ENCODE measurements around the gene GPR68. TPM values are rescaled to one million over a fixed set of nuclear protein-coding genes. Genes with fewer than 3 reads are reported as not detected.
"Not testable (repeated sequence)": the region's sequence is repeated elsewhere in the genome, so short reads cannot be mapped to it uniquely, and the experiment has no call there.

Gene GPR68
- total and polyA plus RNA-seq, 2 donors (not counting 1 experiment from before 2014, with no cell fraction given) = 0.31 to 0.34 TPM

DNA sequence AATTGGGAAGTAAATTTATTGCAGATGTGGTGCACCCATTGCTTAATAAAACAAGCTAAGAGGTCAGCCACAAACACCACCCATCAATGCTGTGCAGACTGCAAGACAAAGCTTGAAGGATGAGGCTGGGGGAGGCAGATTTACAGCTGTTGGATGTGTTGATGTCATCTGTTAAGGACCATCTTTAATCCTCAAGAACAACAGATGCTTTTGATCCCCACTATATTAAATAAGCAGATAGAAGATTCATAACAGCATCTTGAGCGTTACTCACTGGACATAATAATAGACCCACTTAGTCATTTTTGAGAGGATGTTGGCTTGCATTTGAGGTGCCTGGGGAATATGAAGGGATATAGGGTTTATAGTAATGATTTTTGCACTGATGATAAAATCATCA is 58.8 kb downstream of the GPR68 start:
- H3K9me3 ChIP-seq (ENCODE audit: control extremely low read depth in 1 of 3, control insufficient read depth in 2 of 3, insufficient read depth in 1 of 3, low read length in 2 of 3) = no peaks in the 10 kb centered on the region
- peaks cover 7% of the 10 kb centered on the region for H3K79me2 ChIP-seq (ENCODE audit: control insufficient read depth, insufficient read depth, low read length)
- H2AFZ ChIP-seq (ENCODE audit: insufficient read depth, low read depth, low read length, poor library complexity, severe bottlenecking) = no peak overlapping the region
- Mint-ChIP-seq H3K9me3 (ENCODE audit: insufficient read depth) (no peaks in the 10 kb centered on the region), H3K4me1 (no peaks in the 10 kb centered on the region), H3K4me3 (no peak overlapping the region), H3K27ac (no peak overlapping the region), H3K27me3 (no peaks in the 10 kb centered on the region)
- CTCF ChIA-PET = interaction anchor here (0.6 to 1.5 kb wide), 5 partner anchors 8 to 283 kb away, joined by 3 to 6 read pairs (median 3); no protein-coding TSS in a partner anchor
- H3K4me3 ChIP-seq (ENCODE audit: control extremely low read depth in 1 of 5, extremely low read depth in 1 of 5, insufficient read depth in 1 of 5, low read depth in 2 of 5, low read length in 4 of 5) = no peak overlapping the region
- TF ChIP-seq CTCF (IDR thresholded peaks at IDR 0.05) = no peak
- TF ChIP-seq EZH2 (IDR thresholded peaks at IDR 0.05; ENCODE audit: borderline replicate concordance, insufficient read depth, low read depth, low read length, poor library complexity, severe bottlenecking) = no peak
- intact Hi-C loops (cut with micrococcal nuclease) = no loop called here
- H3K9ac ChIP-seq (ENCODE audit: low read length) = no peak overlapping the region
- peaks cover 0 to 70% of the 10 kb centered on the region in 2 experiments for H3K36me3 ChIP-seq (replicated peaks in 1 of 2; ENCODE audit: control extremely low read depth in 1 of 2, control insufficient read depth in 1 of 2, extremely low read depth in 1 of 2, insufficient read depth in 2 of 2, low read length in 1 of 2)
- POLR2A ChIA-PET = interaction anchor here (1.2 kb wide), 1 partner anchor 125 kb away, joined by 7 read pairs; the partner anchor contains the start of gene RPS6KA5
- no peak overlapping the region for H3K27ac ChIP-seq (ENCODE audit: low read length in 2 of 2)
- DNase-seq (no peak), ATAC-seq (ENCODE audit: low read depth) (no peak)
- no peaks in the 10 kb centered on the region for H3K27me3 ChIP-seq (replicated peaks in 1 of 4; ENCODE audit: control extremely low read depth in 1 of 4, control insufficient read depth in 3 of 4, insufficient read depth in 4 of 4, low read length in 3 of 4)
- no peak overlapping the region for H3K4me2 ChIP-seq (replicated peaks; ENCODE audit: low read depth, low read length, poor library complexity, severe bottlenecking)
- no peaks in the 10 kb centered on the region for H3K4me1 ChIP-seq (ENCODE audit: control insufficient read depth in 2 of 2, insufficient read depth in 2 of 2, low read length in 2 of 2)
- whole genome bisulfite sequencing (ENCODE audit: insufficient coverage) = no CpG with 5 or more reads among the region's 1 CpG
- H4K20me1 ChIP-seq (ENCODE audit: control insufficient read depth, insufficient read depth, low read length, poor library complexity, severe bottlenecking) = peaks cover 5% of the 10 kb centered on the region

GRCh38 chr14:91184559-91184958 is 59.9 kb downstream of the GPR68 start:
- Histone ChIP-seq H3K4me1 (ENCODE audit: control insufficient read depth in 2 of 2, insufficient read depth in 2 of 2, low read length in 2 of 2) (no peaks in the 10 kb centered on the region), H3K36me3 (replicated peaks in 1 of 2; ENCODE audit: control extremely low read depth in 1 of 2, control insufficient read depth in 1 of 2, extremely low read depth in 1 of 2, insufficient read depth in 2 of 2, low read length in 1 of 2) (peaks cover 0 to 63% of the 10 kb centered on the region in 2 experiments), H3K4me3 (ENCODE audit: control extremely low read depth in 1 of 5, extremely low read depth in 1 of 5, insufficient read depth in 1 of 5, low read depth in 2 of 5, low read length in 4 of 5) (no peak overlapping the region), H3K4me2 (replicated peaks; ENCODE audit: low read depth, low read length, poor library complexity, severe bottlenecking) (no peak overlapping the region), H3K9me3 (ENCODE audit: control extremely low read depth in 1 of 3, control insufficient read depth in 2 of 3, insufficient read depth in 1 of 3, low read length in 2 of 3) (no peaks in the 10 kb centered on the region), H3K27ac (ENCODE audit: low read length in 2 of 2) (no peak overlapping the region), H3K27me3 (replicated peaks in 1 of 4; ENCODE audit: control extremely low read depth in 1 of 4, control insufficient read depth in 3 of 4, insufficient read depth in 4 of 4, low read length in 3 of 4) (no peaks in the 10 kb centered on the region), H3K9ac (ENCODE audit: low read length) (no peak overlapping the region), H2AFZ (ENCODE audit: insufficient read depth, low read depth, low read length, poor library complexity, severe bottlenecking) (no peak overlapping the region), H4K20me1 (ENCODE audit: control insufficient read depth, insufficient read depth, low read length, poor library complexity, severe bottlenecking) (no peaks in the 10 kb centered on the region), H3K79me2 (ENCODE audit: control insufficient read depth, insufficient read depth, low read length) (no peaks in the 10 kb centered on the region)
- H3K4me3 Mint-ChIP-seq = no peak overlapping the region
- ATAC-seq (ENCODE audit: low read depth) (no peak), DNase-seq (no peak)
- ChIA-PET CTCF (interaction anchor here (1.0 to 1.5 kb wide), 2 partner anchors 16 to 281 kb away, joined by 3 read pairs; no protein-coding TSS in a partner anchor), POLR2A (interaction anchor here (1.2 kb wide), 1 partner anchor 124 kb away, joined by 7 read pairs; the partner anchor contains the start of gene RPS6KA5)
- no peaks in the 10 kb centered on the region for H3K4me1 Mint-ChIP-seq
- intact Hi-C loops (cut with micrococcal nuclease) = no loop called here
- H3K9me3 Mint-ChIP-seq (ENCODE audit: insufficient read depth) = no peaks in the 10 kb centered on the region
- H3K27ac Mint-ChIP-seq = no peak overlapping the region
- no peak for TF ChIP-seq CTCF (IDR thresholded peaks at IDR 0.05)
- TF ChIP-seq EZH2 (IDR thresholded peaks at IDR 0.05; ENCODE audit: borderline replicate concordance, insufficient read depth, low read depth, low read length, poor library complexity, severe bottlenecking) = no peak
- H3K27me3 Mint-ChIP-seq = no peaks in the 10 kb centered on the region

DNA sequence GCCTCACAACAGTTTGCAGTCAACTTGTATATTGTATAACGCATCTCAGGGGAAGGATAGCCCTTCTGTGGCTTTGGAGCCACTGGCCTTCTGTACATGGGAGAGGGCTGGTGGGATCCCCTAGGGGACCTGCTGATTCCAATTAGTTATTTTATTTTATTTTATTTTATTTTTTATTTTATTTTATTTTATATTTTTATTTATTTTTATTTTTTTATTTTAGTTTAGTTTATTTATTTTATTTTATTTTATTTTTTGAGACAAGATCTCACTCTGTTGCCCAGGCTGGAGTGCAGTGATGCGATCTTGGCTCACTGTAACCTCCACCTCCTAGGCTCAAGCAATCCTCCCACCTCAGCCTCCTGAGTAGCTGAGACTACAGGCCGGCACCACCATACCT is 61.8 kb downstream of the GPR68 start:
- POLR2A ChIA-PET; H3K27ac ChIP-seq (ENCODE audit: low read length in 2 of 2); H3K27me3 Mint-ChIP-seq; H3K79me2 ChIP-seq (ENCODE audit: control insufficient read depth, insufficient read depth, low read length); H3K4me1 Mint-ChIP-seq; H3K4me2 ChIP-seq (replicated peaks; ENCODE audit: low read depth, low read length, poor library complexity, severe bottlenecking); H3K27me3 ChIP-seq (replicated peaks in 1 of 4; ENCODE audit: control extremely low read depth in 1 of 4, control insufficient read depth in 3 of 4, insufficient read depth in 4 of 4, low read length in 3 of 4); H3K27ac Mint-ChIP-seq; H4K20me1 ChIP-seq (ENCODE audit: control insufficient read depth, insufficient read depth, low read length, poor library complexity, severe bottlenecking); H3K9me3 ChIP-seq (ENCODE audit: control extremely low read depth in 1 of 3, control insufficient read depth in 2 of 3, insufficient read depth in 1 of 3, low read length in 2 of 3); DNase-seq; H3K4me1 ChIP-seq (ENCODE audit: control insufficient read depth in 2 of 2, insufficient read depth in 2 of 2, low read length in 2 of 2); H3K4me3 ChIP-seq (ENCODE audit: control extremely low read depth in 1 of 5, extremely low read depth in 1 of 5, insufficient read depth in 1 of 5, low read depth in 2 of 5, low read length in 4 of 5); H3K4me3 Mint-ChIP-seq; H2AFZ ChIP-seq (ENCODE audit: insufficient read depth, low read depth, low read length, poor library complexity, severe bottlenecking); ATAC-seq (ENCODE audit: low read depth); H3K9me3 Mint-ChIP-seq (ENCODE audit: insufficient read depth); H3K9ac ChIP-seq (ENCODE audit: low read length); intact Hi-C loops (cut with micrococcal nuclease): not testable (repeated sequence)
- CTCF ChIA-PET = interaction anchor here (0.6 kb wide), 1 partner anchor 270 kb away, joined by 3 read pairs; no protein-coding TSS in a partner anchor
- no CpG with 5 or more reads among the region's 3 CpGs for WGBS (ENCODE audit: insufficient coverage)
- H3K36me3 ChIP-seq (replicated peaks in 1 of 2; ENCODE audit: control extremely low read depth in 1 of 2, control insufficient read depth in 1 of 2, extremely low read depth in 1 of 2, insufficient read depth in 2 of 2, low read length in 1 of 2) = peaks cover 0 to 49% of the 10 kb centered on the region in 2 experiments
